K562 (cell line): ENCODE data around the gene SLC4A5. TPM values are rescaled to one million over a fixed set of nuclear protein-coding genes. Genes with fewer than 3 reads are reported as not detected.

Experiments
- ATAC-seq: fragments of 200-7000 bp; cut with Tn5 transposase; 3 replicates; pipeline ENCODE4 v1.9.1; 2020; ENCODE audit warnings: moderate library complexity
- BruUV-seq: library from RNA; stranded (reverse); fragments of 400-500 nt; replicated peaks from 2 replicates; lab custom pipeline; 2021; lab: Mats Ljungman, UMichigan
- CTCF ChIA-PET: fragments of 300-600 bp; formaldehyde crosslinking; extraction: SDS; loops from one replicate; lab custom pipeline; 2021; ENCODE audit warnings: low intra/inter-chr PET ratio; lab: Yijun Ruan, JAX
- POLR2A ChIA-PET: fragments of 300-600, 350-650 bp; sonication (Branson Sonifier 250); formaldehyde crosslinking; extraction: SDS; loops from one replicate; lab custom pipeline; 2021; ENCODE audit warnings: antibody characterized with exemption, inconsistent platforms; lab: Yijun Ruan, JAX
- DNase-seq, 4 experiments: peaks; one replicate each; pipeline versions ENCODE4 v3.0.0 to v3.0.0-alpha.2; 2011 to 2018; ENCODE audit warnings: low spot score in 3 of 4, mixed read lengths in 3 of 4; ENCODE audit errors: extremely low read depth in 1 of 4
- FAIRE-seq: peaks from 2 replicates; lab custom pipeline; 2011; peaks lifted over from hg19 to GRCh38; lab: Jason Lieb, UNC
- H2AFZ ChIP-seq: 2 replicates; pipeline ENCODE4 v1.6.0; 2011; ENCODE audit warnings: low read depth, low read length, control low read depth, inconsistent platforms
- H3K27ac ChIP-seq: fragments of 200-600 bp; 3 replicates; pipeline ENCODE4 v1.8.0; 2011; ENCODE audit warnings: low read depth, mild to moderate bottlenecking, control low read depth, inconsistent platforms, low read length, moderate library complexity, mixed read lengths; ENCODE audit errors: extremely low read depth
- H3K27me3 ChIP-seq, 2 experiments: fragments of 300-600 bp in 1 of 2; 2 replicates in 1 of 2; 3 replicates in 1 of 2; pipeline versions ENCODE4 v1.6.0 to v1.8.0; 2011; ENCODE audit warnings: inconsistent platforms in 2 of 2, low read length in 2 of 2, mild to moderate bottlenecking in 1 of 2, mixed read lengths in 1 of 2, moderate library complexity in 1 of 2; ENCODE audit not compliant: control insufficient read depth in 2 of 2, insufficient read depth in 2 of 2
- H3K36me3 ChIP-seq: fragments of 300-600 bp; 3 replicates; pipeline ENCODE4 v1.8.0; 2011; ENCODE audit warnings: mild to moderate bottlenecking, low read length, inconsistent platforms; ENCODE audit not compliant: control insufficient read depth, insufficient read depth
- H3K4me1 ChIP-seq, 2 experiments: fragments of 200-600 bp in 1 of 2; replicated peaks in 1 of 2; 2 replicates in 1 of 2; 3 replicates in 1 of 2; pipeline versions ENCODE4 v1.5.1 to v1.8.0; 2011; ENCODE audit warnings: inconsistent platforms in 2 of 2, low read length in 2 of 2, mild to moderate bottlenecking in 1 of 2, mixed read lengths in 1 of 2, moderate library complexity in 1 of 2; ENCODE audit not compliant: control insufficient read depth in 2 of 2, insufficient read depth in 2 of 2
- H3K4me2 ChIP-seq: 2 replicates; pipeline ENCODE4 v1.6.1; 2011; ENCODE audit warnings: low read length, control low read depth, inconsistent platforms, mixed read lengths; ENCODE audit not compliant: insufficient read depth
- H3K4me3 ChIP-seq: fragments of 200-600 bp; sonication (generic), shearing (Covaris generic); 2 replicates; pipeline ENCODE4 v1.5.1; 2016; ENCODE audit warnings: control low read depth, inconsistent platforms
- H3K79me2 ChIP-seq: fragments of 200-600 bp; 3 replicates; pipeline ENCODE4 v1.8.0; 2011; ENCODE audit warnings: low read length, inconsistent platforms; ENCODE audit not compliant: control insufficient read depth, insufficient read depth
- H3K9ac ChIP-seq, 2 experiments: 2 replicates each; pipeline versions ENCODE4 v1.6.0 to v1.6.1; 2011; ENCODE audit warnings: low read depth in 2 of 2, low read length in 2 of 2, control low read depth in 1 of 2, inconsistent platforms in 1 of 2, mild to moderate bottlenecking in 1 of 2, mixed read lengths in 1 of 2; ENCODE audit not compliant: insufficient read depth in 1 of 2
- H3K9me1 ChIP-seq: one replicate; pipeline ENCODE4 v1.6.0; 2011; ENCODE audit warnings: inconsistent platforms, mild to moderate bottlenecking, low read length, moderate library complexity; ENCODE audit not compliant: control insufficient read depth, insufficient read depth
- H3K9me3 ChIP-seq: replicated peaks from 2 replicates; pipeline ENCODE4 v1.5.1; 2011; ENCODE audit warnings: low read depth, low read length, inconsistent platforms; ENCODE audit not compliant: control insufficient read depth, insufficient read depth
- H4K20me1 ChIP-seq: replicated peaks from 2 replicates; pipeline ENCODE4 v1.6.1; 2011; ENCODE audit warnings: low read length, inconsistent platforms, mixed read lengths; ENCODE audit not compliant: control insufficient read depth, insufficient read depth
- CEBPG ChIP-seq, 3 experiments: fragments of 200-800 bp in 1 of 3; sonication (Bioruptor generic) in 1 of 3; sonication (generic) in 1 of 3; formaldehyde crosslinking in 1 of 3; IDR thresholded peaks in 2 of 3; conservative IDR thresholded peaks in 1 of 3; 2 replicates each; pipeline versions ENCODE4 v1.6.1 to v1.8.0; 2016 to 2022; ENCODE audit warnings: missing compliant biosample characterization in 2 of 3, missing genetic modification characterization in 2 of 3, mild to moderate bottlenecking in 1 of 3, missing genetic modification reagents in 1 of 3
- RAD51 ChIP-seq: fragments of 450-650 bp; IDR thresholded peaks from 2 replicates; pipeline ENCODE4 v1.7.1; 2016; ENCODE audit warnings: low read depth, mild to moderate bottlenecking, borderline replicate concordance
- THRB ChIP-seq: fragments of 450-650 bp; formaldehyde crosslinking; conservative IDR thresholded peaks from 2 replicates; pipeline ENCODE4 v1.4.0; 2022; ENCODE audit warnings: mild to moderate bottlenecking, missing genetic modification characterization
- ZBTB1 ChIP-seq: sonication (generic); formaldehyde crosslinking; IDR thresholded peaks from 2 replicates; pipeline ENCODE4 v1.8.1; 2023; ENCODE audit warnings: missing genetic modification reagents, low read depth, mild to moderate bottlenecking, borderline replicate concordance
- ZNF507 ChIP-seq: conservative IDR thresholded peaks from 2 replicates; pipeline ENCODE4 v1.6.1; 2017; ENCODE audit warnings: missing genetic modification characterization, missing compliant biosample characterization
- ZNF512 ChIP-seq: IDR thresholded peaks from 2 replicates; pipeline ENCODE4 v1.6.1; 2016; ENCODE audit warnings: missing genetic modification characterization, missing compliant biosample characterization
- ZNF75A ChIP-seq: fragments of 450-650 bp; formaldehyde crosslinking; IDR thresholded peaks from 2 replicates; pipeline ENCODE4 v1.4.0; 2020; ENCODE audit warnings: mild to moderate bottlenecking
- WGBS: fragments of 100-300 bp; shearing (Covaris generic); methylation state at CpG from one replicate; pipeline ENCODE4 v1.1.6; 2016; ENCODE audit warnings: low coverage, mixed read lengths; ENCODE audit not compliant: insufficient coverage; ENCODE audit errors: missing lambda C conversion rate; 5-methylcytosine and 5-hydroxymethylcytosine counted together
- in situ Hi-C: fragments of 300-500 bp; cut with MboI; formaldehyde crosslinking; loops from 4 replicates; pipeline ENCODE4 v1.15.0; 2018; ENCODE audit warnings: inconsistent platforms, mixed read lengths
- intact Hi-C: fragments of 100-400 bp; cut with micrococcal nuclease; formaldehyde crosslinking; loops from 2 replicates; pipeline ENCODE4 v1.14.2; 2022
- polyA plus RNA-seq, 8 experiments: library from polyadenylated mRNA; depleted of rRNA in 4 of 8; stranded (reverse) in 5 of 8; unstranded in 3 of 8; fragments of >200 nt; fragmentation: Nextera tagmentation in 2 of 8; fragmentation: Illumina TruSeq in 1 of 8; extraction: Ambion mirVana in 2 of 8; extraction: Trizol in 1 of 8; gene quantifications; 2 replicates each; pipeline versions ENCODE4 v1.2.1 to v1.2.3, GENCODE V29; 2011 to 2014; ENCODE audit warnings: inconsistent platforms in 1 of 8, missing spikeins in 1 of 8
- total RNA-seq, 7 experiments: library from RNA; depleted of rRNA in 6 of 7; stranded (reverse); fragments of >200 nt in 6 of 7; fragmentation: Illumina TruSeq in 2 of 7; extraction: Trizol in 2 of 7; gene quantifications; 2 replicates each; pipeline versions ENCODE4 v1.2.1 to v1.2.3, GENCODE V29; 2011 to 2021; ENCODE audit warnings: low replicate concordance in 1 of 7

The SLC4A5 gene
- total and polyA plus RNA-seq, 9 of the 15 experiments (the other 6 are each of a cell fraction or from before 2014, with no cell fraction given): 0.03 to 0.77 (median 0.14) TPM; not detected in 1

GRCh38 chr2:74244286-74244685 is 98.9 kb downstream of the SLC4A5 start:
- FAIRE-seq (no peak), DNase-seq (no peak), ATAC-seq (no peak)
- Histone ChIP-seq H2AFZ (no peak overlapping the region), H3K27me3 (peaks cover 0 to 5% of the 10 kb centered on the region in 2 experiments; a peak in 1 of 5 replicates), H3K9me3 (no peaks in the 10 kb centered on the region), H3K9me1 (no peaks in the 10 kb centered on the region), H3K36me3 (no peaks in the 10 kb centered on the region), H4K20me1 (no peaks in the 10 kb centered on the region), H3K9ac (no peak overlapping the region), H3K4me3 (no peak overlapping the region), H3K79me2 (no peaks in the 10 kb centered on the region), H3K4me1 (peaks cover 4 to 6% of the 10 kb centered on the region in 2 experiments; a peak in 2 of 5 replicates), H3K27ac (no peak overlapping the region), H3K4me2 (no peak overlapping the region)
- in situ Hi-C loops (no loop called here), intact Hi-C loops (no loop called here)
- POLR2A ChIA-PET: no interaction called here
- WGBS: 32% methylated on average over 3 of the region's 3 CpGs
- no TSS peak for BruUV-seq
- CTCF ChIA-PET: no interaction called here
- TF ChIP-seq THRB (CRISPR knock-in tag) (0 out of 2 replicates have a peak, but pooled peaks have one; percentile 60), ZNF75A (no peak), ZNF512 (peak; percentile 83), RAD51 (no peak), ZNF507 (no peak), ZBTB1 (no peak), CEBPG (CRISPR knock-in tag; IDR thresholded peaks at IDR 0.05) (no peak), CEBPG (tag; conservative IDR thresholded peaks at IDR 0.05 in 1 of 2, IDR thresholded peaks at IDR 0.05 in 1 of 2) (no peak)
